GM10248 (cell line): ENCODE results near the gene PER1.

ENCODE experiments used
- CTCF ChIA-PET: fragments of 300-600 bp; sonication (Branson Sonifier 250); formaldehyde crosslinking; extraction: SDS; loops from one replicate; lab custom pipeline; 2021; ENCODE audit warnings: antibody characterized with exemption; lab: Yijun Ruan, JAX
- POLR2A ChIA-PET: fragments of 350-650 bp; sonication (Branson Sonifier 250); formaldehyde crosslinking; extraction: SDS; loops from one replicate; lab custom pipeline; 2020; ENCODE audit warnings: antibody characterized with exemption; lab: Yijun Ruan, JAX
- DNase-seq: peaks from one replicate; pipeline ENCODE4 v3.0.0; 2012; ENCODE audit errors: extremely low spot score
- CTCF ChIP-seq: IDR thresholded peaks from 2 replicates; pipeline ENCODE4 v1.5.1; 2012; ENCODE audit warnings: mild to moderate bottlenecking, low read depth; ENCODE audit errors: extremely low read depth, missing control alignments, control extremely low read depth

Gene PER1

DNA sequence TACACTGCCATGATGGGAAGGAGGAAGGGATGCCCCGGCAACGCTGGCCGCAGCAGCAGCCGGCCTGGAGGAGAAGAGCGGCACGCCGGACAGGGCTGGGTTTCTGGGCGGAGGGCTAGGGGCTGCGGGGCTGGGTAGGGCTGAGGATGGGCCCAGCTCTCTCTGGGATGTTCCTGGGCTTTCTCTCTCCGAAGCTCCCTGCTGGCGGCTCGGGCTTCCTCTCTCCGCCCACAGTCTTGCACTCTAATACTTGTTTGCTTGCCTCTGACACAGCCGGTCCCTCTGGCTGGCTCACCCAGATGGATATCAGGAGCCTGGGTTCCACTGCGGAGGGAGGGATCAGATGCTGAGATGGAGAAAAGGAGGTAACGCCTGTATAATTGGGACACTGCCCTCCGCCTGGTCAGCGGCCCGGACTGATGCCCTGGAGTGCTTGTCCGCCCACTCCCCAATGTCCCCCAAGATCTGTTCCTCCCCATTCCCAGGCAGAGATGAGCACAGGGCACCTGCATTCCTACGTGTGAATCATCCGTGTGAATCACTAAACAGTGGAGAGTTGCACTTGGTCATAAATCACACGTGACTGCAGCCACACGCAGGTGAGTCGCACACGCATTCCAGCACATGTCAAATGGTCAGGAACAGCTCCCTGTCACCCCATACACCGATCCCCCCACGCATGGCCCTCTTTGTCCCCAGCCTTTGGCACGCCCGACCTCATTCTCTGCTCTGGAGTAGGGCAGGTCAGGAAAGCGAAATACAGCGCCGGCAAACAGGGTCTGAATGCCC is 34.0 kb downstream of the PER1 start, which contains the start of gene ALOXE3:
TSS of gene ALOXE3 (minus strand) at position 535 of the 789 bp plus-strand sequence. CDS start at position 11, 524 bp downstream.
- TF ChIP-seq CTCF, result no peak
- ChIA-PET CTCF (interaction anchor here (0.7 to 6.9 kb wide), 22 partner anchors 8 to 628 kb away, joined by 3 to 103 read pairs (median 10); partner anchors contain the start of genes ALOX12B, BORCS6 and SLC25A35), POLR2A (interaction anchor here (0.7 to 1.7 kb wide), 2 partner anchors 40 to 104 kb away, joined by 5 to 10 read pairs; no protein-coding TSS in a partner anchor)
- DNase-seq, result no peak

GRCh38 chr17:8117367-8117979 is 34.7 kb downstream of the PER1 start:
- ChIA-PET CTCF (interaction anchor here (0.8 to 6.9 kb wide), 11 partner anchors 7 to 266 kb away, joined by 3 to 103 read pairs (median 12); partner anchors contain the start of gene ALOX12B), POLR2A (no interaction called here)
- no peak for DNase-seq
- TF ChIP-seq CTCF, result no peak

DNA sequence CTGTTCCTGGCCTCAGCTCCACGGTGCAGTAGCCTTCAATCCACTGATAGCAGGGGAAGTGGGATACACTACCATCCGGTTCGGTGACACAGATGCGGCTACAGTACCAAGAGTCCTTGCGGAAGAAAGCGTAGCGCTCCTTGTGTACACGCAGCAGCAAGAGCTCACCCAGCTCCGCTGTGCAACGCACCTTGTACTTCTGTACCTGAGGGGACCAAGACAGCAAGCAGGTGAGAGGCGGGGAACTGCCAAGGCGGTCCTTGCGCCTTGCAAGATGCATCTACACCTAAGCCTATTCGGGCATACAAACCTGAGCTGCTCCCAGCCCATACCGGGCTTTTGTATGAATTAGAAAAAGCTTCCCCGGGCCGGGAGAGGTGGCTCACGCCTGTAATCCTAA is 35.4 kb downstream of the PER1 start:
- DNase-seq, result no peak
- CTCF ChIA-PET, result interaction anchor here (0.8 to 6.9 kb wide), 7 partner anchors 12 to 57 kb away, joined by 3 to 103 read pairs (median 30); partner anchors contain the start of gene ALOX12B
- POLR2A ChIA-PET, result no interaction called here
- no peak for TF ChIP-seq CTCF

GRCh38 chr17:8110907-8111306 is 41.3 kb downstream of the PER1 start:
- ChIA-PET CTCF (interaction anchor here (0.7 to 10.9 kb wide), 23 partner anchors 8 to 379 kb away, joined by 3 to 191 read pairs (median 5); partner anchors contain the start of genes ALOX12B and ALOXE3), POLR2A (no interaction called here)
- DNase-seq, result no peak
- TF ChIP-seq CTCF, result no peak

DNA sequence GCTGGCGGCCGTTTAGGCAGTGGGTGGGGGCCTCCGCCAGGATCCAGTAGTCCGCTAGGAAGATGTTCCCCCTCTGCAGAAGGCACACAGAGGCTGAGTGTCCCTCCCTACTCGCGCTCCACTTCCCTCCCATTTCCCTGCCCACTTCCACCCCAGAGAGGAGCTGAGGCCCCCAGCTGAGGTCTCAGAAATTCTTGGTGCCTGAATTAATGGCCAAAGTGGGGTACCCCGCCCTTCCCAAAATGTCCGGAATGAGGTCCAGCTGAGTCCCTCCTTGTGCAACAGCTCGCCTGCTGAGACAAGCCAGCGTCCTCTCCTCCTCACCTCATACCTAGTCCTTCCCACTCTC is 41.8 kb downstream of the PER1 start:
- ChIA-PET CTCF (interaction anchor here (0.5 to 10.9 kb wide), 25 partner anchors 9 to 379 kb away, joined by 3 to 191 read pairs (median 4); partner anchors contain the start of genes ALOX12B and ALOXE3), POLR2A (no interaction called here)
- TF ChIP-seq CTCF, result no peak
- DNase-seq, result no peak
